HEK293 (cell line): ENCODE results near the gene COL5A2.

ENCODE experiments used
- CTCF ChIA-PET: fragments of 350-600 bp; formaldehyde crosslinking; extraction: SDS; loops from one replicate; lab custom pipeline; 2021; ENCODE audit warnings: antibody characterized with exemption; lab: Yijun Ruan, JAX
- POLR2A ChIA-PET: fragments of 300-600 bp; formaldehyde crosslinking; extraction: SDS; loops from one replicate; lab custom pipeline; 2020; ENCODE audit warnings: antibody characterized with exemption, inconsistent platforms; lab: Yijun Ruan, JAX
- H3K27ac ChIP-seq: fragments of 200-500 bp; sonication (Bioruptor generic); 2 replicates; pipeline ENCODE4 v1.5.1; 2014; ENCODE audit warnings: low read depth, low read length, control low read depth, inconsistent platforms; ENCODE audit errors: extremely low read depth
- H3K36me3 ChIP-seq, 2 experiments: fragments of 200-500 bp in 1 of 2; sonication (Bioruptor generic) in 1 of 2; 1 replicate in 1 of 2; 2 replicates in 1 of 2; pipeline ENCODE4 v1.5.1; 2014 to 2017; ENCODE audit warnings: inconsistent platforms in 2 of 2, low read length in 2 of 2; ENCODE audit not compliant: control insufficient read depth in 2 of 2, insufficient read depth in 1 of 2
- H3K4me1 ChIP-seq: fragments of 200-500 bp; sonication (Bioruptor generic); 2 replicates; pipeline ENCODE4 v1.5.1; 2014; ENCODE audit warnings: mild to moderate bottlenecking, low read length, inconsistent platforms; ENCODE audit not compliant: control insufficient read depth, insufficient read depth
- H3K4me3 ChIP-seq: 2 replicates; pipeline ENCODE4 v1.5.1; 2011; ENCODE audit warnings: low read depth, mild to moderate bottlenecking, control low read depth, low read length, moderate library complexity
- H3K9me3 ChIP-seq: fragments of 200-500 bp; sonication (Bioruptor generic); 2 replicates; pipeline ENCODE4 v1.5.1; 2014; ENCODE audit warnings: low read depth, low read length, inconsistent platforms; ENCODE audit not compliant: control insufficient read depth, insufficient read depth
- KLF8 ChIP-seq: fragments of 450-650 bp; formaldehyde crosslinking; IDR thresholded peaks from 2 replicates; pipeline ENCODE4 v1.5.1; 2016; ENCODE audit warnings: missing biosample characterization, missing genetic modification characterization
- ZBTB1 ChIP-seq: fragments of 450-650 bp; formaldehyde crosslinking; IDR thresholded peaks from 2 replicates; pipeline ENCODE4 v1.5.1; 2016; ENCODE audit warnings: missing biosample characterization, missing genetic modification characterization
- ZBTB20 ChIP-seq: fragments of 450-650 bp; formaldehyde crosslinking; IDR thresholded peaks from 2 replicates; pipeline ENCODE4 v1.5.1; 2016; ENCODE audit warnings: missing biosample characterization, missing genetic modification characterization
- ZFHX2 ChIP-seq: fragments of 450-650 bp; formaldehyde crosslinking; conservative IDR thresholded peaks from 2 replicates; pipeline ENCODE4 v1.5.1; 2016; ENCODE audit warnings: missing biosample characterization, missing genetic modification characterization
- ZNF10 ChIP-seq: fragments of 450-650 bp; formaldehyde crosslinking; IDR thresholded peaks from 2 replicates; pipeline ENCODE4 v1.5.1; 2017; ENCODE audit warnings: missing biosample characterization, missing genetic modification characterization
- ZNF202 ChIP-seq: fragments of 450-650 bp; formaldehyde crosslinking; IDR thresholded peaks from 2 replicates; pipeline ENCODE4 v1.5.1; 2016; ENCODE audit warnings: missing biosample characterization, missing genetic modification characterization, borderline replicate concordance
- ZNF37A ChIP-seq: fragments of 450-650 bp; IDR thresholded peaks from 2 replicates; pipeline ENCODE4 v1.5.1; 2018; ENCODE audit warnings: missing biosample characterization, missing genetic modification characterization
- ZNF433 ChIP-seq: fragments of 450-650 bp; formaldehyde crosslinking; IDR thresholded peaks from 2 replicates; pipeline ENCODE4 v1.5.1; 2016; ENCODE audit warnings: missing biosample characterization, missing genetic modification characterization, low read depth
- ZNF501 ChIP-seq: fragments of 450-650 bp; formaldehyde crosslinking; IDR thresholded peaks from 2 replicates; pipeline ENCODE4 v1.5.1; 2016; ENCODE audit warnings: missing biosample characterization, missing genetic modification characterization
- ZNF521 ChIP-seq: fragments of 450-650 bp; formaldehyde crosslinking; IDR thresholded peaks from 2 replicates; pipeline ENCODE4 v1.5.1; 2017; ENCODE audit warnings: missing biosample characterization, mild to moderate bottlenecking, missing genetic modification characterization
- ZNF529 ChIP-seq: fragments of 450-650 bp; formaldehyde crosslinking; IDR thresholded peaks from 2 replicates; pipeline ENCODE4 v1.5.1; 2017; ENCODE audit warnings: missing genetic modification characterization, missing biosample characterization; ENCODE audit not compliant: insufficient replicate concordance
- ZNF555 ChIP-seq: fragments of 450-650 bp; formaldehyde crosslinking; conservative IDR thresholded peaks from 2 replicates; pipeline ENCODE4 v1.5.1; 2017; ENCODE audit warnings: missing biosample characterization, mild to moderate bottlenecking, missing genetic modification characterization, inconsistent platforms
- ZNF585B ChIP-seq: fragments of 450-650 bp; formaldehyde crosslinking; IDR thresholded peaks from 2 replicates; pipeline ENCODE4 v1.5.1; 2016; ENCODE audit warnings: missing biosample characterization, missing genetic modification characterization
- ZNF610 ChIP-seq: fragments of 450-650 bp; formaldehyde crosslinking; IDR thresholded peaks from 2 replicates; pipeline ENCODE4 v1.5.1; 2016; ENCODE audit warnings: missing biosample characterization, missing genetic modification characterization, borderline replicate concordance
- ZNF626 ChIP-seq: fragments of 450-650 bp; sonication (Bioruptor Pico); formaldehyde crosslinking; IDR thresholded peaks from 2 replicates; pipeline ENCODE4 v1.5.1; 2018; ENCODE audit warnings: missing biosample characterization, missing genetic modification characterization, inconsistent platforms
- ZNF629 ChIP-seq: fragments of 450-650 bp; formaldehyde crosslinking; IDR thresholded peaks from 2 replicates; pipeline ENCODE4 v1.5.1; 2017; ENCODE audit warnings: missing biosample characterization, missing genetic modification characterization
- ZNF768 ChIP-seq: fragments of 450-650 bp; formaldehyde crosslinking; IDR thresholded peaks from 2 replicates; pipeline ENCODE4 v1.5.1; 2018; ENCODE audit warnings: missing biosample characterization, mild to moderate bottlenecking, missing genetic modification characterization
- ZNF837 ChIP-seq: fragments of 450-650 bp; formaldehyde crosslinking; IDR thresholded peaks from 2 replicates; pipeline ENCODE4 v1.5.1; 2016; ENCODE audit warnings: missing biosample characterization, missing genetic modification characterization
- TF ChIP-seq, protein P1 (sequence below): fragments of 450-650 bp; formaldehyde crosslinking; IDR thresholded peaks from 2 replicates; pipeline ENCODE4; 2016; ENCODE audit warnings: missing biosample characterization, missing genetic modification characterization
- TF ChIP-seq, protein P2 (sequence below): fragments of 450-650 bp; formaldehyde crosslinking; IDR thresholded peaks from 2 replicates; pipeline ENCODE4 v1.5.1; 2017; ENCODE audit warnings: missing biosample characterization, missing genetic modification characterization
- TF ChIP-seq, protein P3 (sequence below): fragments of 450-650 bp; formaldehyde crosslinking; IDR thresholded peaks from 2 replicates; pipeline ENCODE4 v1.5.1; 2016; ENCODE audit warnings: missing biosample characterization, missing genetic modification characterization

COL5A2 gene

DNA sequence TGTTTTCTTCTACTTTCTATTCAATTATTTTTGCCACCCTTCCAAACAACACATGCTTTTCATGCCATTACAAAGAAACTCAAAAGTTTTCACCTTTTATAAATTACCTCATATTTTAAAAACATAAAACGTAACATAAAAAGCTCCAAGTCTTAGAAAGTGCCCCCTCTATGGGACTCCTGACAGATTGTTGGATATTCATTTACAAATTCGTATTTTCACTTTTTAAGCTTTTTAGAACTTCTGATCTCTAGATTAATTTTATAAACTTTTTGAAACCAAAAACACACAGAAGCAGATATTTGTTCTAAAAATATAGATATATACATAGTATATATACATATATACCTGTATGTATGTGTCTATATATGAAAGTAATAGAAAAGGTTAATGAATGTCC, 1.5 kb downstream of the COL5A2 start:
- no peaks in the 10 kb centered on the region for H3K36me3 ChIP-seq
- TF ChIP-seq ZNF501 (tag by site-specific recombination) (no peak), ZBTB20 (tag by site-specific recombination) (no peak), ZNF37A (tag by site-specific recombination) (no peak), ZNF433 (tag by site-specific recombination) (no peak), ZNF768 (tag by site-specific recombination) (no peak), ZNF521 (tag by site-specific recombination) (no peak), ZNF585B (no peak), ZNF837 (tag by site-specific recombination) (no peak), ZNF626 (tag by site-specific recombination) (no peak), ZBTB1 (tag by site-specific recombination) (no peak), ZFHX2 (tag by site-specific recombination) (no peak), KLF8 (tag by site-specific recombination) (no peak)
- TF ChIP-seq, protein P1, sequence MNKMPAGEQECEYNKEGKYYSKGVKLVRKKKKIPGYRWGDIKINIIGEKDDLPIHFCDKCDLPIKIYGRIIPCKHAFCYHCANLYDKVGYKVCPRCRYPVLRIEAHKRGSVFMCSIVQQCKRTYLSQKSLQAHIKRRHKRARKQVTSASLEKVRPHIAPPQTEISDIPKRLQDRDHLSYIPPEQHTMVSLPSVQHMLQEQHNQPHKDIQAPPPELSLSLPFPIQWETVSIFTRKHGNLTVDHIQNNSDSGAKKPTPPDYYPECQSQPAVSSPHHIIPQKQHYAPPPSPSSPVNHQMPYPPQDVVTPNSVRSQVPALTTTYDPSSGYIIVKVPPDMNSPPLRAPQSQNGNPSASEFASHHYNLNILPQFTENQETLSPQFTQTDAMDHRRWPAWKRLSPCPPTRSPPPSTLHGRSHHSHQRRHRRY (tag by site-specific recombination), result no peak
- TF ChIP-seq, protein P2, sequence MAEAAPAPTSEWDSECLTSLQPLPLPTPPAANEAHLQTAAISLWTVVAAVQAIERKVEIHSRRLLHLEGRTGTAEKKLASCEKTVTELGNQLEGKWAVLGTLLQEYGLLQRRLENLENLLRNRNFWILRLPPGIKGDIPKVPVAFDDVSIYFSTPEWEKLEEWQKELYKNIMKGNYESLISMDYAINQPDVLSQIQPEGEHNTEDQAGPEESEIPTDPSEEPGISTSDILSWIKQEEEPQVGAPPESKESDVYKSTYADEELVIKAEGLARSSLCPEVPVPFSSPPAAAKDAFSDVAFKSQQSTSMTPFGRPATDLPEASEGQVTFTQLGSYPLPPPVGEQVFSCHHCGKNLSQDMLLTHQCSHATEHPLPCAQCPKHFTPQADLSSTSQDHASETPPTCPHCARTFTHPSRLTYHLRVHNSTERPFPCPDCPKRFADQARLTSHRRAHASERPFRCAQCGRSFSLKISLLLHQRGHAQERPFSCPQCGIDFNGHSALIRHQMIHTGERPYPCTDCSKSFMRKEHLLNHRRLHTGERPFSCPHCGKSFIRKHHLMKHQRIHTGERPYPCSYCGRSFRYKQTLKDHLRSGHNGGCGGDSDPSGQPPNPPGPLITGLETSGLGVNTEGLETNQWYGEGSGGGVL (tag by site-specific recombination), result no peak
- TF ChIP-seq, protein P3, sequence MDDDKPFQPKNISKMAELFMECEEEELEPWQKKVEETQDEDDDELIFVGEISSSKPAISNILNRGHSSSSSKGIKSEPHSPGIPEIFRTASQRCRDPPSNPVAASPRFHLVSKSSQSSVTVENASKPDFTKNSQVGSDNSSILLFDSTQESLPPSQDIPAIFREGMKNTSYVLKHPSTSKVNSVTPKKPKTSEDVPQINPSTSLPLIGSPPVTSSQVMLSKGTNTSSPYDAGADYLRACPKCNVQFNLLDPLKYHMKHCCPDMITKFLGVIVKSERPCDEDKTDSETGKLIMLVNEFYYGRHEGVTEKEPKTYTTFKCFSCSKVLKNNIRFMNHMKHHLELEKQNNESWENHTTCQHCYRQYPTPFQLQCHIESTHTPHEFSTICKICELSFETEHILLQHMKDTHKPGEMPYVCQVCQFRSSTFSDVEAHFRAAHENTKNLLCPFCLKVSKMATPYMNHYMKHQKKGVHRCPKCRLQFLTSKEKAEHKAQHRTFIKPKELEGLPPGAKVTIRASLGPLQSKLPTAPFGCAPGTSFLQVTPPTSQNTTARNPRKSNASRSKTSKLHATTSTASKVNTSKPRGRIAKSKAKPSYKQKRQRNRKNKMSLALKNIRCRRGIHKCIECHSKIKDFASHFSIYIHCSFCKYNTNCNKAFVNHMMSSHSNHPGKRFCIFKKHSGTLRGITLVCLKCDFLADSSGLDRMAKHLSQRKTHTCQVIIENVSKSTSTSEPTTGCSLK (tag by site-specific recombination), result no peak
- H3K4me3 ChIP-seq, result no peak overlapping the region
- H3K27ac ChIP-seq, result no peak overlapping the region
- H3K9me3 ChIP-seq, result no peaks in the 10 kb centered on the region
- CTCF ChIA-PET, result interaction anchor here (0.6 to 1.0 kb wide), 7 partner anchors 11 to 961 kb away, joined by 3 to 5 read pairs (median 3); no protein-coding TSS in a partner anchor
- H3K4me1 ChIP-seq, result no peaks in the 10 kb centered on the region
- POLR2A ChIA-PET, result no interaction called here

DNA sequence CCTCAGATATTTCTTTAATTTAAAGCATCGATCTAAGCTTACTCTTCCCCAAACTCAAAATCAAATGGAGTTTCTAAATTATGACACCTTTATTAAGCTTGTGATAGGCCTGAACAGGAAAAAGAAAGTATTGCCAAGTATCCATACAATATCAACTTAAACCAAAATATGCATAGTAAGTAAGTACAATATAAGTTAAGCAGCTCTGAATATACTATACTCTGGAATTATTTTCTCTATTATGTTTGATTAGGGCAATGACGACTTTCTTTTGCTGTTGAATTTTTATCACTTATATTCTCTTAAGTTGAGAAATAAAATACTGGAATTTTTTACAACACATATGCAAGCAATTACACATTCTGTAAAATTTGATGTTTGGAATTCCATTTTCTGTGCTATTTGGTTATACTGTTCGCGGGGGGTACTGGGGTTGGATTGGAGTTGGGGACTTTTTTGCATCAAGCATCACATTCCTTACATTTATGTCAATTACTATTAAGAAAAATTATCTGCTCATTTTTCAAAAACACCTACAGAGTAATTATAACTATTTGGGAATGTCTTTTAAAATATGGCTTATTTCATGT, 2.2 kb downstream of the COL5A2 start:
- POLR2A ChIA-PET, result no interaction called here
- H3K9me3 ChIP-seq, result no peaks in the 10 kb centered on the region
- no peaks in the 10 kb centered on the region for H3K4me1 ChIP-seq
- TF ChIP-seq ZNF202 (no peak), ZNF529 (tag by site-specific recombination) (no peak), ZNF610 (no peak), ZNF10 (tag by site-specific recombination) (no peak), ZNF629 (no peak), ZNF585B (no peak), ZNF555 (tag by site-specific recombination) (no peak)
- TF ChIP-seq, all 188 proteins: peak for 0
- no peaks in the 10 kb centered on the region for H3K36me3 ChIP-seq
- no peak overlapping the region for H3K27ac ChIP-seq
- CTCF ChIA-PET, result interaction anchor here (0.6 to 0.9 kb wide), 4 partner anchors 12 to 112 kb away, joined by 3 to 5 read pairs (median 4); no protein-coding TSS in a partner anchor
- H3K4me3 ChIP-seq, result no peak overlapping the region
